RWPE2 (cell line): ENCODE results near the gene CCK.
A peak's percentile ranks its signal among the peaks of the same experiment; 100 is the strongest.

Experiments used
- ATAC-seq: fragments of 200-7000 bp; cut with Tn5 transposase; 3 replicates; pipeline ENCODE4 v1.9.1; 2021; ENCODE audit warnings: low read depth
- DNase-seq: peaks from one replicate; pipeline ENCODE4 v3.0.0-alpha.2; 2020; ENCODE audit warnings: low spot score
- H3K27ac ChIP-seq: fragments of 450-650 bp; 2 replicates; pipeline ENCODE4 v1.5.1; 2017; ENCODE audit warnings: mild to moderate bottlenecking; ENCODE audit not compliant: poor library complexity, severe bottlenecking
- H3K27me3 ChIP-seq: fragments of 250-450 bp; sonication (Bioruptor Pico); 2 replicates; pipeline ENCODE4 v1.5.1; 2021; ENCODE audit warnings: mild to moderate bottlenecking, moderate library complexity; ENCODE audit not compliant: insufficient read depth, poor library complexity, severe bottlenecking
- H3K36me3 ChIP-seq: fragments of 250-450 bp; sonication (Bioruptor Pico); 2 replicates; pipeline ENCODE4 v1.5.1; 2020; ENCODE audit warnings: low read depth, mild to moderate bottlenecking, moderate library complexity
- H3K4me1 ChIP-seq: fragments of 250-450 bp; sonication (Bioruptor Pico); 2 replicates; pipeline ENCODE4 v1.5.1; 2021; ENCODE audit warnings: mild to moderate bottlenecking, moderate library complexity; ENCODE audit not compliant: insufficient read depth, poor library complexity, severe bottlenecking
- H3K4me3 ChIP-seq: fragments of 250-450 bp; sonication (Bioruptor Pico); 2 replicates; pipeline ENCODE4 v1.5.1; 2021; ENCODE audit warnings: mild to moderate bottlenecking, moderate library complexity; ENCODE audit not compliant: severe bottlenecking
- H3K9me3 ChIP-seq: fragments of 250-450 bp; sonication (Bioruptor Pico); 2 replicates; pipeline ENCODE4 v1.5.1; 2021; ENCODE audit warnings: mild to moderate bottlenecking, moderate library complexity; ENCODE audit not compliant: severe bottlenecking
- TF ChIP-seq, protein P1 (sequence below): fragments of 450-650 bp; IDR thresholded peaks from one replicate; pipeline ENCODE4 v1.5.1; 2017; ENCODE audit warnings: mild to moderate bottlenecking, moderate library complexity; ENCODE audit not compliant: poor library complexity, severe bottlenecking

CCK gene

DNA sequence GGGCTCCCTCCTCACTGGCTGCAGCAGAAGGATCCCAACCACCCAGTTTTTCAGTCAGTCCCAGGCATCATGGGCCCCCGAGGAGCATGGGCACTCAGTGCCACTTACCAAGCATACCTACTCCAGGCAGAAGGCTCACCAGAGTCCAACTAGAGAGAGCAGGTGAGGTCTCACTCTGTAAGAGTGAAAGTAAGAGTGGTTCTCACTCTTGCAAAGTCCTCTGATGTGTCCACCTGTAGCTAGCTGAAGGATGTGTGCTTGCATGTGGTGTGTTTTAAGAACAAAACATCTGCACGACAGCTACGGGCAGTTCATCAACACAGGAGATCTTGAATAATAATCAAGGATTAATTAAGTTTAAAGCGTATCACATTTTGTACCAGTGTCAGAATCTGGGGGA is 49.7 kb downstream of the CCK start:
- H3K4me3 ChIP-seq = no peak overlapping the region
- no peak for DNase-seq
- H3K4me1 ChIP-seq = no peaks in the 10 kb centered on the region
- H3K9me3 ChIP-seq = no peaks in the 10 kb centered on the region
- TF ChIP-seq, protein P1, sequence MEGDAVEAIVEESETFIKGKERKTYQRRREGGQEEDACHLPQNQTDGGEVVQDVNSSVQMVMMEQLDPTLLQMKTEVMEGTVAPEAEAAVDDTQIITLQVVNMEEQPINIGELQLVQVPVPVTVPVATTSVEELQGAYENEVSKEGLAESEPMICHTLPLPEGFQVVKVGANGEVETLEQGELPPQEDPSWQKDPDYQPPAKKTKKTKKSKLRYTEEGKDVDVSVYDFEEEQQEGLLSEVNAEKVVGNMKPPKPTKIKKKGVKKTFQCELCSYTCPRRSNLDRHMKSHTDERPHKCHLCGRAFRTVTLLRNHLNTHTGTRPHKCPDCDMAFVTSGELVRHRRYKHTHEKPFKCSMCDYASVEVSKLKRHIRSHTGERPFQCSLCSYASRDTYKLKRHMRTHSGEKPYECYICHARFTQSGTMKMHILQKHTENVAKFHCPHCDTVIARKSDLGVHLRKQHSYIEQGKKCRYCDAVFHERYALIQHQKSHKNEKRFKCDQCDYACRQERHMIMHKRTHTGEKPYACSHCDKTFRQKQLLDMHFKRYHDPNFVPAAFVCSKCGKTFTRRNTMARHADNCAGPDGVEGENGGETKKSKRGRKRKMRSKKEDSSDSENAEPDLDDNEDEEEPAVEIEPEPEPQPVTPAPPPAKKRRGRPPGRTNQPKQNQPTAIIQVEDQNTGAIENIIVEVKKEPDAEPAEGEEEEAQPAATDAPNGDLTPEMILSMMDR = no peak
- H3K36me3 ChIP-seq = peaks cover 12% of the 10 kb centered on the region; the same call in 1 of the 2 replicates
- ATAC-seq = no peak
- H3K27ac ChIP-seq = no peak overlapping the region
- no peaks in the 10 kb centered on the region for H3K27me3 ChIP-seq

DNA sequence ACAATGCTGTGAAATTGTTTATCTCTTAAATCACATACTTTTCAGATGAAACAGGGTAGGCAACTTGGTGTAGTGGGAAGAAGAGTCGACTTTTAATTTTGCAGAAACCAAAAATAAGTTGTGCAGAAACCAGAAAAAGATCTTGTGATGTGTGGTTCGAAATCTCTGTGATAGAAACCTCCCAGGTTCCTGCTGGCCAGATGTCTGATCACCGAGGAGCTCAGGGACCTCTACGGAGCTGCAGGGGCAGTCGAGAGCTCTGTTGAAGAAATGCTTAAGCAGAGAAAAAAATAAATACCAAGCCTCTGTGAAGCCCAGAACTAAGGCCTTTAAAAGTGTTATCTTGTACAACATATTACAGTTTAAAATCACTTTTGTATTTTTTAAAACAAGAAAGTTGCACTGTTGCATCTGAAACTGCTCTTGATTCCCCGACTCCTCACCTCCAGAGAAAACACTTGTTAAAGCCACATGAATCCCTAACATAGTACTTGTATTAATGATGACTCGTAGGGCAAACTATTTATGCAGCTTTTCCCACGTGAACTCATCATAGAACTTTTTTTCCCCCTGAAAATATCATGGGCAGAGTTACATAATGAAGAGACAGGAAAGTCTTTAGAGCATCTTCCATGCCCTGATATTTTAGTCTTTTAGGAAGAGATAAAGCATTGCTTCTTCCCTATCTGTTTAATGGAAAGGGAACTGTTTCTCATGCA is 51.3 kb downstream of the CCK start:
- Histone ChIP-seq H3K27me3 (no peaks in the 10 kb centered on the region), H3K4me1 (no peaks in the 10 kb centered on the region), H3K4me3 (no peak overlapping the region), H3K27ac (no peak overlapping the region), H3K9me3 (no peaks in the 10 kb centered on the region), H3K36me3 (peaks cover 14% of the 10 kb centered on the region)
- TF ChIP-seq, protein P1 = no peak
- peak; percentile 35; the same call in 1 of the 3 replicates for ATAC-seq
- no peak for DNase-seq

DNA sequence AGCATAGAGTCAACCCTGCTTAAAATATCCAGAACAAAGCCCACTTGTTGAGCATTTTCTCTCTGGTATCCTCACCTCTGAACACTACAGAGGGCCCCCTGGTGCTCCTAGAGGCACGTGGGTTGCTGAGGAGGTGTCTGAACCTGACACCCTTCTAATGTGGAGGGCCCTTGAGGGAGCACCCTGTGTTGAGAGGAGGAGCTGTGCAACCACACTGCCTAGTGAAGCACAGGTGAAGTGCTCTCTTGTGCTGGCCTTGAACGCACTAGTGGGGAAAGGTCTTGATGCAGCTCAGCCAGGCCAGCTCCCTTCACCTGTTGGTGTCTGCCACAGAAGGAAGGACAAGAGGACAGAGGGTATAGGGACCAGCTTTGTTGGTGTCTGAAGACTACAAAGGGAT is 51.9 kb downstream of the CCK start:
- peaks cover 20% of the 10 kb centered on the region for H3K36me3 ChIP-seq
- TF ChIP-seq, protein P1 = no peak
- DNase-seq (no peak), ATAC-seq (no peak)
- H3K27me3 ChIP-seq = no peaks in the 10 kb centered on the region
- H3K4me3 ChIP-seq = no peak overlapping the region
- no peaks in the 10 kb centered on the region for H3K4me1 ChIP-seq
- H3K9me3 ChIP-seq = no peaks in the 10 kb centered on the region
- no peak overlapping the region for H3K27ac ChIP-seq

DNA sequence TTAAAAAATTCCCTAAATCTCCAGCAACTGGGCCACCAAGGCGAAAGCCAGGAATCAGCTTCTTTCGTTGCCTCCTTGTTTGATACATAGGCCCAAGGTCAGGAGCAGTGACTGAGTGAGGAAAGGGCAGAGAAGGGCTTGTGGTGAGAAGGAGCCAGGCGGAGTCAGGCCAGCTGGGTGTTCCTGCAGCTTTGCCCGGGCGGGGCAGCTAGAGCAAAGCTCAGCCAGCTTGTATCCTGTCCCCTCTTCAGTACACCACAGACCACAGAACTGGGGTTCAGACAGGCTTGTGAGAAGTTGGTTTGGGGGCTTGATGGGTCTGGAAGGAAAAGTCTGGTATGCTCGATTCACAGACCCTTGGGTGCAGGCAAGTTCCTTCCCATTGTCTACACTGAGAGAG is 52.6 kb downstream of the CCK start:
- peaks cover 25% of the 10 kb centered on the region for H3K36me3 ChIP-seq
- TF ChIP-seq, protein P1 = no peak
- H3K27me3 ChIP-seq = no peaks in the 10 kb centered on the region
- H3K27ac ChIP-seq = no peak overlapping the region
- no peak overlapping the region for H3K4me3 ChIP-seq
- no peak for ATAC-seq
- H3K4me1 ChIP-seq = no peaks in the 10 kb centered on the region
- DNase-seq = no peak
- no peaks in the 10 kb centered on the region for H3K9me3 ChIP-seq

DNA sequence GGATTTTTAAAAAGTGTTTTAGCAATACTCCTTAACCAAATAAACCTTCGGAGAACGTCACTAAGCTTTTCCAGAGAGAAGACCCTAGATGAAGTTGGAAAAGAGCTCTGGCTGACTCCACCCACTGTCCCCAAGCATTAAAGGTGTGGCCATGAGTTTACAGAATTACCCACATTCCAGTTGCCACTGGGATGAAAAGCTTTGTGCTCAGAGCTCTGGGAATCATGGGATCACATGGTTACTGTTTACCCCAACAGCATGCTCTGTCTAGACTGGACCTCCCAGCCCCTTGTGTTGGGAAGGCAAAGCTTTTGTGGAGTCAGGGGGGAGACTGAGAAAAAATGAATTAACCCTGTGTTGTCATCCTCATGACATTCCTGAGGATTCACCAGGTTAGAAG is 55.3 kb downstream of the CCK start:
- TF ChIP-seq, protein P1 = no peak
- Histone ChIP-seq H3K4me1 (no peaks in the 10 kb centered on the region), H3K27ac (no peak overlapping the region), H3K36me3 (peaks cover 25% of the 10 kb centered on the region), H3K9me3 (no peaks in the 10 kb centered on the region), H3K4me3 (no peak overlapping the region), H3K27me3 (no peaks in the 10 kb centered on the region)
- DNase-seq = no peak
- ATAC-seq = no peak
